CD4-positive, alpha-beta memory T cell (primary cell): ENCODE data around the gene LPP. TPM values are rescaled to one million over a fixed set of nuclear protein-coding genes. Genes with fewer than 3 reads are reported as not detected.

ENCODE experiments used
- CTCF ChIA-PET: fragments of 350-600 bp; sonication (Branson Sonifier 250); formaldehyde crosslinking; loops from one replicate; lab custom pipeline; 2021; ENCODE audit warnings: inconsistent platforms; ENCODE audit not compliant: partially characterized antibody; lab: Charles Lee
- POLR2A ChIA-PET: fragments of 350-600 bp; sonication (Branson Sonifier 250); formaldehyde crosslinking; loops from one replicate; lab custom pipeline; 2021; ENCODE audit not compliant: partially characterized antibody; lab: Charles Lee
- DNase-seq, 5 donors: peaks; one replicate each; pipeline versions ENCODE4 v3.0.0 to v3.0.0-alpha.2; 2020 to 2022; ENCODE audit warnings: mixed read lengths in 1 of 5
- H3K27ac ChIP-seq: one replicate; pipeline ENCODE4 v1.7.0; 2013; ENCODE audit warnings: low read depth, low read length
- H3K27me3 ChIP-seq: 2 replicates; pipeline ENCODE4 v1.7.0; 2013; ENCODE audit warnings: mild to moderate bottlenecking, low read length, moderate library complexity; ENCODE audit not compliant: insufficient read depth
- H3K36me3 ChIP-seq: 2 replicates; pipeline ENCODE4 v1.7.0; 2013; ENCODE audit warnings: mild to moderate bottlenecking, low read length, moderate library complexity; ENCODE audit not compliant: insufficient read depth
- H3K4me1 ChIP-seq: 2 replicates; pipeline ENCODE4 v1.7.0; 2013; ENCODE audit warnings: mild to moderate bottlenecking, low read length, moderate library complexity; ENCODE audit not compliant: insufficient read depth
- H3K4me3 ChIP-seq, 2 donors: one replicate each; pipeline ENCODE4 v1.7.0; 2013; ENCODE audit warnings: low read length in 2 of 2, mild to moderate bottlenecking in 1 of 2
- H3K9me3 ChIP-seq, 2 donors: one replicate each; pipeline ENCODE4 v1.7.0; 2013; ENCODE audit warnings: low read length in 2 of 2, control low read depth in 1 of 2; ENCODE audit not compliant: control insufficient read depth in 1 of 2
- H3K27ac Mint-ChIP-seq, 7 donors: one replicate each; pipeline ENCODE4 v1.8.0; 2020 to 2021; ENCODE audit warnings: mixed read lengths in 7 of 7, mild to moderate bottlenecking in 6 of 7, inconsistent platforms in 3 of 7, moderate library complexity in 3 of 7
- H3K27me3 Mint-ChIP-seq, 2 donors: one replicate each; pipeline ENCODE4 v1.8.0; 2020 to 2021; ENCODE audit warnings: mixed read lengths in 2 of 2
- H3K36me3 Mint-ChIP-seq, 2 donors: one replicate each; pipeline ENCODE4 v1.8.0; 2020 to 2021; ENCODE audit warnings: mixed read lengths in 2 of 2, inconsistent platforms in 1 of 2, mild to moderate bottlenecking in 1 of 2
- H3K4me1 Mint-ChIP-seq, 4 donors: one replicate each; pipeline ENCODE4 v1.8.0; 2020 to 2021; ENCODE audit warnings: mixed read lengths in 4 of 4, mild to moderate bottlenecking in 1 of 4
- H3K4me3 Mint-ChIP-seq, 8 donors: one replicate each; pipeline ENCODE4 v1.8.0; 2020 to 2021; ENCODE audit warnings: mixed read lengths in 8 of 8, mild to moderate bottlenecking in 7 of 8, moderate library complexity in 6 of 8, inconsistent platforms in 3 of 8
- H3K9me3 Mint-ChIP-seq, 8 donors: one replicate each; pipeline ENCODE4 v1.8.0; 2020 to 2021; ENCODE audit warnings: mixed read lengths in 8 of 8, mild to moderate bottlenecking in 5 of 8, inconsistent platforms in 3 of 8, moderate library complexity in 1 of 8
- intact Hi-C: fragments of 100-400 bp; cut with micrococcal nuclease; formaldehyde crosslinking; loops from one replicate; pipeline ENCODE4 v1.15.1; 2023
- polyA plus RNA-seq, 2 donors: library from polyadenylated mRNA; unstranded; fragments of 300-500 nt; fragmentation: Illumina TruSeq; gene quantifications; one replicate each; pipeline ENCODE4 v1.2.3, GENCODE V29; 2021
- total RNA-seq, 2 experiments: library from RNA; stranded (reverse); gene quantifications; one replicate each; pipeline ENCODE4 v1.2.3, GENCODE V29; 2021

The LPP gene
- total and polyA plus RNA-seq, 4 experiments from 2014 or later = 10.4 to 27.2 (median 24.7) TPM

- H3K36me3 Mint-ChIP-seq = peaks cover 3 to 8% of the 10 kb centered on the region in 2 donors
- no peaks in the 10 kb centered on the region for H3K9me3 ChIP-seq
- no peaks in the 10 kb centered on the region for H3K27me3 Mint-ChIP-seq
- no peaks in the 10 kb centered on the region for H3K27me3 ChIP-seq
- peaks cover 0 to 5% (median 0%) of the 10 kb centered on the region in 4 donors for H3K4me1 Mint-ChIP-seq
- no peak overlapping the region for H3K27ac Mint-ChIP-seq
- ChIA-PET CTCF (interaction anchor here (1.1 kb wide), 1 partner anchor 9 kb away, joined by 4 read pairs; no protein-coding TSS in a partner anchor), POLR2A (interaction anchor here (1.0 to 1.8 kb wide), 2 partner anchors 11 to 606 kb away, joined by 3 to 6 read pairs; partner anchors contain the start of gene BCL6)
- no peaks in the 10 kb centered on the region for H3K4me1 ChIP-seq
- H3K4me3 Mint-ChIP-seq = no peak overlapping the region
- DNase-seq = no peak
- H3K36me3 ChIP-seq = no peaks in the 10 kb centered on the region
- no peaks in the 10 kb centered on the region for H3K9me3 Mint-ChIP-seq
- no peak overlapping the region for H3K27ac ChIP-seq
- intact Hi-C loops = loop anchor here (10.0 kb wide), 1 partner anchor 606 kb away; the partner anchor contains the start of gene BCL6
- no peak overlapping the region for H3K4me3 ChIP-seq
Observed at GRCh38 chr3:188350961-188351360, 197.0 kb downstream of the LPP start.

- peaks cover 0 to 5% (median 0%) of the 10 kb centered on the region in 4 donors for H3K4me1 Mint-ChIP-seq
- Histone ChIP-seq H3K4me3 (no peak overlapping the region), H3K4me1 (no peaks in the 10 kb centered on the region), H3K27ac (no peak overlapping the region), H3K9me3 (no peaks in the 10 kb centered on the region), H3K27me3 (no peaks in the 10 kb centered on the region), H3K36me3 (no peaks in the 10 kb centered on the region)
- no peak overlapping the region for H3K4me3 Mint-ChIP-seq
- no peak for DNase-seq
- no peaks in the 10 kb centered on the region for H3K9me3 Mint-ChIP-seq
- POLR2A ChIA-PET = interaction anchor here (1.0 kb wide), 1 partner anchor 607 kb away, joined by 3 read pairs; the partner anchor contains the start of gene BCL6
- H3K27me3 Mint-ChIP-seq = no peaks in the 10 kb centered on the region
- intact Hi-C loops = loop anchor here (10.0 kb wide), 1 partner anchor 607 kb away; the partner anchor contains the start of gene BCL6
- H3K36me3 Mint-ChIP-seq = peaks cover 3 to 8% of the 10 kb centered on the region in 2 donors
- CTCF ChIA-PET = interaction anchor here (1.1 kb wide), 1 partner anchor 9 kb away, joined by 4 read pairs; no protein-coding TSS in a partner anchor
- no peak overlapping the region for H3K27ac Mint-ChIP-seq
Observed at GRCh38 chr3:188351648-188352047, 197.7 kb downstream of the LPP start.

- no peak overlapping the region for H3K27ac Mint-ChIP-seq
Observed at GRCh38 chr3:188352196-188352927, 198.4 kb downstream of the LPP start.

GRCh38 chr3:188353426-188353825, 199.5 kb downstream of the LPP start:
- peaks cover 5 to 22% (median 8%) of the 10 kb centered on the region in 4 donors for H3K4me1 Mint-ChIP-seq
- intact Hi-C loops = loop anchor here (10.0 kb wide), 1 partner anchor 609 kb away; the partner anchor contains the start of gene BCL6

More at GRCh38 chr3:188352196-188352927, 198.4 kb downstream of the LPP start:
- Mint-ChIP-seq H3K9me3 (no peaks in the 10 kb centered on the region), H3K4me1 (peaks cover 0 to 11% (median 0%) of the 10 kb centered on the region in 4 donors), H3K4me3 (no peak overlapping the region), H3K27me3 (no peaks in the 10 kb centered on the region), H3K36me3 (peaks cover 3 to 9% of the 10 kb centered on the region in 2 donors)
- H3K4me1 ChIP-seq = no peaks in the 10 kb centered on the region
- no peak overlapping the region for H3K27ac ChIP-seq
- CTCF ChIA-PET = interaction anchor here (1.1 kb wide), 1 partner anchor 10 kb away, joined by 4 read pairs; no protein-coding TSS in a partner anchor
- H3K4me3 ChIP-seq = no peak overlapping the region
- H3K27me3 ChIP-seq = no peaks in the 10 kb centered on the region
- POLR2A ChIA-PET = interaction anchor here (1.0 kb wide), 1 partner anchor 607 kb away, joined by 3 read pairs; the partner anchor contains the start of gene BCL6
- DNase-seq = no peak
- intact Hi-C loops = loop anchor here (10.0 kb wide), 1 partner anchor 608 kb away; the partner anchor contains the start of gene BCL6
- H3K36me3 ChIP-seq = no peaks in the 10 kb centered on the region
- H3K9me3 ChIP-seq = no peaks in the 10 kb centered on the region

GRCh38 chr3:188358787-188359493, 205.0 kb downstream of the LPP start:
- H3K36me3 ChIP-seq = no peaks in the 10 kb centered on the region
- no peak overlapping the region for H3K27ac ChIP-seq
- Mint-ChIP-seq H3K36me3 (peaks cover 3 to 15% of the 10 kb centered on the region in 2 donors), H3K9me3 (no peaks in the 10 kb centered on the region), H3K27ac (peak overlapping the region; percentile 31 to 82 (median 73)), H3K4me1 (peaks cover 36 to 55% (median 43%) of the 10 kb centered on the region in 4 donors), H3K4me3 (peak overlapping the region; percentile 39 to 76 (median 70)), H3K27me3 (no peaks in the 10 kb centered on the region)
- no peaks in the 10 kb centered on the region for H3K27me3 ChIP-seq
- H3K9me3 ChIP-seq = no peaks in the 10 kb centered on the region
- DNase-seq = peak in 4 of 5 donors; percentile 24 to 39 (median 30)
- peak overlapping the region in 1 of 2 donors; percentile 4 for H3K4me3 ChIP-seq
- ChIA-PET CTCF (interaction anchor here (1.3 to 1.4 kb wide), 4 partner anchors 10 to 618 kb away, joined by 3 to 10 read pairs (median 4); no protein-coding TSS in a partner anchor), POLR2A (interaction anchor here (1.0 kb wide), 2 partner anchors 15 to 613 kb away, joined by 3 to 5 read pairs; partner anchors contain the start of gene BCL6)
- H3K4me1 ChIP-seq = peaks cover 22% of the 10 kb centered on the region
- intact Hi-C loops = loop anchor here (10.0 kb wide), 1 partner anchor 614 kb away; the partner anchor contains the start of gene BCL6

More at GRCh38 chr3:188353426-188353825, 199.5 kb downstream of the LPP start:
- Mint-ChIP-seq H3K27ac (no peak overlapping the region), H3K4me3 (no peak overlapping the region), H3K27me3 (no peaks in the 10 kb centered on the region), H3K36me3 (peaks cover 3 to 6% of the 10 kb centered on the region in 2 donors), H3K9me3 (no peaks in the 10 kb centered on the region)
- POLR2A ChIA-PET = no interaction called here
- Histone ChIP-seq H3K27me3 (no peaks in the 10 kb centered on the region), H3K27ac (no peak overlapping the region), H3K9me3 (no peaks in the 10 kb centered on the region), H3K4me3 (no peak overlapping the region), H3K4me1 (peaks cover 3% of the 10 kb centered on the region), H3K36me3 (no peaks in the 10 kb centered on the region)
- DNase-seq = no peak
- CTCF ChIA-PET = no interaction called here

- Mint-ChIP-seq H3K4me3 (peak overlapping the region in 1 of 8 donors; percentile 3), H3K27me3 (no peaks in the 10 kb centered on the region), H3K27ac (peak overlapping the region in 5 of 7 donors; percentile 9 to 89 (median 51)), H3K4me1 (peaks cover 37 to 55% (median 48%) of the 10 kb centered on the region in 4 donors), H3K9me3 (no peaks in the 10 kb centered on the region), H3K36me3 (peaks cover 0 to 22% of the 10 kb centered on the region in 2 donors)
- ChIA-PET CTCF (interaction anchor here (1.3 kb wide), 2 partner anchors 9 to 385 kb away, joined by 3 read pairs; no protein-coding TSS in a partner anchor), POLR2A (no interaction called here)
- no peak overlapping the region for H3K27ac ChIP-seq
- no peak overlapping the region for H3K4me3 ChIP-seq
- peaks cover 22% of the 10 kb centered on the region for H3K4me1 ChIP-seq
- H3K9me3 ChIP-seq = no peaks in the 10 kb centered on the region
- DNase-seq = no peak
- no peaks in the 10 kb centered on the region for H3K36me3 ChIP-seq
- intact Hi-C loops = no loop called here
- H3K27me3 ChIP-seq = no peaks in the 10 kb centered on the region
Observed at GRCh38 chr3:188360364-188360881, 206.5 kb downstream of the LPP start.
